ENCODE data around the gene MAN2B2. TPM values are rescaled to one million over a fixed set of nuclear protein-coding genes. Genes with fewer than 3 reads are reported as not detected.

MAN2B2 gene
- total and polyA plus RNA-seq, 7 donors: 1.8 to 6.6 (median 3.2) TPM

DNA sequence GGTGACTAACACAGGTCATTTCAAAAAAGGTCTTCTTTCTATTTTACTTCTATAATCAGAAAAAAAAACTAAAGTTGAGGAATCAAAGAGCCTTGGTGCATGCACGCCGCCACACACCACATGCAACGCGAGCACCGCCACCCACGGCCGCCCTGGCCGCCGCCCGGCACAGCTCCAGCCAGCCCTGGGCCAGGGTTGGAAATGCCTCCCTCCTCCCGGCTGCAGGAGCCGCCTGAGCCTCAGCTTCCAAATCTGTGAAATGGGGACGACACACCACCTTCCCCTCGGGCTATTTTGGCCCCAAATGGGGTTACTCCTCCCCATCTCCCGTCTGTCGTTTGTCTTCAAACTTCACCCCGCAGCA, 39.7 kb upstream of the MAN2B2 start:
- DNase-seq: no peak
- Histone ChIP-seq H3K27ac (no peak overlapping the region), H3K4me1 (no peaks in the 10 kb centered on the region), H3K27me3 (ENCODE audit: insufficient read depth in 3 of 3, low read length in 2 of 3) (peaks cover 0 to 46% (median 6%) of the 10 kb centered on the region in 3 donors), H3K4me3 (no peak overlapping the region), H3K36me3 (ENCODE audit: insufficient read depth in 1 of 2, low read depth in 1 of 2) (no peaks in the 10 kb centered on the region), H3K9me3 (no peaks in the 10 kb centered on the region)
- intact Hi-C loops (cut with DNase I): no loop called here
- TF ChIP-seq, protein P1, sequence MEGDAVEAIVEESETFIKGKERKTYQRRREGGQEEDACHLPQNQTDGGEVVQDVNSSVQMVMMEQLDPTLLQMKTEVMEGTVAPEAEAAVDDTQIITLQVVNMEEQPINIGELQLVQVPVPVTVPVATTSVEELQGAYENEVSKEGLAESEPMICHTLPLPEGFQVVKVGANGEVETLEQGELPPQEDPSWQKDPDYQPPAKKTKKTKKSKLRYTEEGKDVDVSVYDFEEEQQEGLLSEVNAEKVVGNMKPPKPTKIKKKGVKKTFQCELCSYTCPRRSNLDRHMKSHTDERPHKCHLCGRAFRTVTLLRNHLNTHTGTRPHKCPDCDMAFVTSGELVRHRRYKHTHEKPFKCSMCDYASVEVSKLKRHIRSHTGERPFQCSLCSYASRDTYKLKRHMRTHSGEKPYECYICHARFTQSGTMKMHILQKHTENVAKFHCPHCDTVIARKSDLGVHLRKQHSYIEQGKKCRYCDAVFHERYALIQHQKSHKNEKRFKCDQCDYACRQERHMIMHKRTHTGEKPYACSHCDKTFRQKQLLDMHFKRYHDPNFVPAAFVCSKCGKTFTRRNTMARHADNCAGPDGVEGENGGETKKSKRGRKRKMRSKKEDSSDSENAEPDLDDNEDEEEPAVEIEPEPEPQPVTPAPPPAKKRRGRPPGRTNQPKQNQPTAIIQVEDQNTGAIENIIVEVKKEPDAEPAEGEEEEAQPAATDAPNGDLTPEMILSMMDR (IDR thresholded peaks at IDR 0.05): no peak
- ATAC-seq: no peak
- 84 to 88% (median 86%) methylated on average over 17 of the region's 17 CpGs for WGBS, 3 donors

DNA sequence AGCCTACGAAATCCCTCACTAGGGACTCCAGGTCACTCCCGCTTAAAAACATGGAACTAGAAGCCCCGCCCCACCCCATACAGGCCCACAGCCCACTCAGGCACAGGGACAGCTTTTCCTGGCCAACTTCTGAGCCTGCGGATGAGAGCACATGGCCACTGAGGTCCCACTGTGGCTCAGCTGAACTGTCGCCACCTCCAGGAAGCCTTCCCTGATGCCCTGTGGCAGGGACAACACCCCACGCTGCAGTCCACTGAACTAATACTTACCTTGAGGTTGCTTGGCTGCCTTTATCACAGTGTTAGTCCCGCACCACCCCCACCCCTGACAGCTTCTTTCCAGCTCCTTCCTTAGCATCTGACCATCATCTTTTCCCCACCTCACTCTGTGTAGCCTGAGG, 39.3 kb upstream of the MAN2B2 start:
- H3K27ac ChIP-seq: no peak overlapping the region
- peaks cover 0 to 49% (median 8%) of the 10 kb centered on the region in 3 donors for H3K27me3 ChIP-seq (ENCODE audit: insufficient read depth in 3 of 3, low read length in 2 of 3)

DNA sequence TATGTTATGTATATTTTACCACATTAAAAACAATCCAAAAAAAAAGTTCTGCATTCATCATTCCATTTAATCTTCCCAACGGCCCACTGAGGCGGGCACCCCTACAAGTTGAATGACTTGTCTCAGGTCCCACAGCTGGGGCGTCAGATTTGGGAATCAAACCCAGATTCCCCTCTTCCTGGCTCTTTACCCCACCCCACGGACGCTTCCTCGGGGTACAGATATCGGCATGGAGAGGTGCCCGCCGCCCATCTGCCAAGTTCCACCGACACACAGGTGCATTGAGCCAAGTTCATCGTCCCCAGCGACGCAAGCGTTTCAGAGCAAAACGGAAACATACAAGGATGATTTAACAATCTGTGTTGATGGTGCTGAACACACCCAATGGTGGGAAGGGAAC, 36.9 kb upstream of the MAN2B2 start:
- TF ChIP-seq, protein P1 (IDR thresholded peaks at IDR 0.05): no peak
- DNase-seq: no peak
- no peak overlapping the region for H3K27ac ChIP-seq
- H3K4me3 ChIP-seq: no peak overlapping the region
- ATAC-seq: no peak
- peaks cover 0 to 42% (median 2%) of the 10 kb centered on the region in 3 donors for H3K27me3 ChIP-seq (ENCODE audit: insufficient read depth in 3 of 3, low read length in 2 of 3)
- H3K9me3 ChIP-seq: peaks cover 5% of the 10 kb centered on the region
- WGBS, 3 donors: 83 to 91% (median 87%) methylated on average over 15 of the region's 15 CpGs
- intact Hi-C loops (cut with DNase I): no loop called here
- no peaks in the 10 kb centered on the region for H3K36me3 ChIP-seq (ENCODE audit: insufficient read depth in 1 of 2, low read depth in 1 of 2)
- no peaks in the 10 kb centered on the region for H3K4me1 ChIP-seq

More for the DNA sequence above, 39.3 kb upstream of the MAN2B2 start:
- TF ChIP-seq, protein P1 (IDR thresholded peaks at IDR 0.05): no peak
- H3K9me3 ChIP-seq: no peaks in the 10 kb centered on the region
- 85 to 93% (median 92%) methylated on average over 7 of the region's 7 CpGs for WGBS, 3 donors
- no peak for ATAC-seq
- no peak overlapping the region for H3K4me3 ChIP-seq
- DNase-seq: no peak
- no peaks in the 10 kb centered on the region for H3K4me1 ChIP-seq
- no peaks in the 10 kb centered on the region for H3K36me3 ChIP-seq (ENCODE audit: insufficient read depth in 1 of 2, low read depth in 1 of 2)
- intact Hi-C loops (cut with DNase I): no loop called here

DNA sequence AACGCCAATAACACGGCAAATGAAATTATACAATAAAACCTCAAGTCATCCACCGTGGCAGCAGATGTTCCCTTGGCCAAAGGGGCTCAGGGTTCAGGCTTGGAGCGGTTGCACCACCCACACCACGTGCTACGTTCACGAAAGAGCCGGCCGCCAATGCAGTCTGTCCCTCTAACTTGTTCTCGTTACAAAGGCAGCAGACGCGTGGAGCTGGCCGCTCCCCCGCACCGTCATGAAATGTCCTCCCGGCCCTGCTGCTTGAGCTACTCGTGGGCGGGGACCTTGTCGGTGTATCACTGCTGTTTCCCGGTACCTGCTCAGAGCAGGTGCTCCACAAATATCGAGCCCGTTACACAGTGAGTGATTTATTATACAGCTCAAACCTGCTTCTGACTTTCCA, 36.4 kb upstream of the MAN2B2 start:
- no peak for ATAC-seq
- H3K4me3 ChIP-seq: no peak overlapping the region
- H3K9me3 ChIP-seq: peaks cover 5% of the 10 kb centered on the region
- no peak overlapping the region for H3K27ac ChIP-seq
- peaks cover 0 to 40% (median 2%) of the 10 kb centered on the region in 3 donors for H3K27me3 ChIP-seq (ENCODE audit: insufficient read depth in 3 of 3, low read length in 2 of 3)
- WGBS, 3 donors: 33 to 37% (median 35%) methylated on average over 22 of the region's 22 CpGs
- H3K4me1 ChIP-seq: no peaks in the 10 kb centered on the region
- no peaks in the 10 kb centered on the region for H3K36me3 ChIP-seq (ENCODE audit: insufficient read depth in 1 of 2, low read depth in 1 of 2)
- intact Hi-C loops (cut with DNase I): no loop called here
- no peak for DNase-seq
- TF ChIP-seq, protein P1 (IDR thresholded peaks at IDR 0.05): no peak

Measured in psoas muscle (tissue), 8 donors.